Endodermal cell (in vitro differentiated cells): ENCODE results near the gene ABHD16A. TPM values are rescaled to one million over a fixed set of nuclear protein-coding genes. Genes with fewer than 3 reads are reported as not detected.

ENCODE experiments used
- DNase-seq: peaks from one replicate; pipeline ENCODE4 v3.0.0-alpha.2; 2017
- H3K27ac ChIP-seq: 2 replicates; pipeline ENCODE4 v1.5.1; 2013; ENCODE audit warnings: mild to moderate bottlenecking, low read depth, low read length, moderate library complexity
- H3K27me3 ChIP-seq: 2 replicates; pipeline ENCODE4 v1.6.1; 2013; ENCODE audit warnings: mild to moderate bottlenecking, low read length, moderate library complexity; ENCODE audit not compliant: insufficient read depth, control insufficient read depth, poor library complexity, severe bottlenecking
- H3K36me3 ChIP-seq: 2 replicates; pipeline ENCODE4 v1.7.0; 2013; ENCODE audit warnings: mild to moderate bottlenecking, low read length, moderate library complexity; ENCODE audit not compliant: control insufficient read depth, insufficient read depth
- H3K4me1 ChIP-seq: one replicate; pipeline ENCODE4 v1.7.0; 2013; ENCODE audit warnings: low read length; ENCODE audit not compliant: control insufficient read depth, insufficient read depth
- H3K4me3 ChIP-seq: 2 replicates; pipeline ENCODE4 v1.5.1; 2013; ENCODE audit warnings: mild to moderate bottlenecking, low read length, moderate library complexity
- H3K9ac ChIP-seq: 2 replicates; pipeline ENCODE4 v1.6.1; 2013; ENCODE audit warnings: mild to moderate bottlenecking, low read length, moderate library complexity; ENCODE audit not compliant: poor library complexity, severe bottlenecking; ENCODE audit errors: extremely low read depth
- H3K9me3 ChIP-seq: 2 replicates; pipeline ENCODE4 v1.6.1; 2013; ENCODE audit warnings: mild to moderate bottlenecking, low read length, moderate library complexity; ENCODE audit not compliant: control insufficient read depth
- H3K27ac Mint-ChIP-seq: 2 replicates; pipeline ENCODE4 v1.8.0; 2020; ENCODE audit warnings: mixed read lengths
- H3K27me3 Mint-ChIP-seq: 2 replicates; pipeline ENCODE4 v1.8.0; 2021; ENCODE audit warnings: mild to moderate bottlenecking, mixed read lengths; ENCODE audit not compliant: insufficient read depth
- H3K36me3 Mint-ChIP-seq: 2 replicates; pipeline ENCODE4 v1.8.0; 2020; ENCODE audit warnings: low read depth, mixed read lengths
- H3K4me1 Mint-ChIP-seq: 2 replicates; pipeline ENCODE4 v1.8.0; 2020; ENCODE audit warnings: mixed read lengths
- H3K4me3 Mint-ChIP-seq: 2 replicates; pipeline ENCODE4 v1.8.0; 2020; ENCODE audit warnings: mild to moderate bottlenecking, moderate library complexity, mixed read lengths
- H3K9me3 Mint-ChIP-seq: 2 replicates; pipeline ENCODE4 v1.8.0; 2020; ENCODE audit warnings: mild to moderate bottlenecking, mixed read lengths
- CTCF ChIP-seq: fragments of 200-600 bp; sonication (generic); conservative IDR thresholded peaks from 2 replicates; pipeline ENCODE4 v1.5.0; 2021; ENCODE audit warnings: antibody characterized with exemption, mild to moderate bottlenecking
- WGBS, 2 experiments: methylation state at CpG; one replicate each; pipeline versions ENCODE4 v1.1.5 to v1.1.7; 2013; ENCODE audit warnings: missing lambda C conversion rate in 2 of 2, mixed read lengths in 1 of 2; ENCODE audit not compliant: insufficient coverage in 1 of 2, insufficient read length in 1 of 2; 5-methylcytosine and 5-hydroxymethylcytosine counted together
- total RNA-seq, 2 donors: library from RNA; stranded (reverse); fragmentation: NEBNext Ultra II Directional in 1 of 2; extraction: Animal tissue kit (Norgen Biotek cat#: 25700) in 1 of 2; gene quantifications; 2 replicates in 1 of 2; 3 replicates in 1 of 2; pipeline ENCODE4 v1.2.1, GENCODE V29; 2021

ABHD16A gene
- total RNA-seq, 2 donors from 2014 or later = 38.3 to 59.5 TPM

GRCh38 chr6:31654574-31655348 is 48.4 kb downstream of the ABHD16A start:
- Mint-ChIP-seq H3K4me3 (no peak overlapping the region), H3K27ac (no peak overlapping the region), H3K4me1 (peaks cover 14% of the 10 kb centered on the region), H3K9me3 (no peaks in the 10 kb centered on the region), H3K27me3 (no peaks in the 10 kb centered on the region), H3K36me3 (peaks cover 33% of the 10 kb centered on the region)
- Histone ChIP-seq H3K27ac (no peak overlapping the region), H3K36me3 (peaks cover 14% of the 10 kb centered on the region), H3K4me1 (peaks cover 13% of the 10 kb centered on the region), H3K9me3 (no peaks in the 10 kb centered on the region), H3K27me3 (no peaks in the 10 kb centered on the region), H3K9ac (no peak overlapping the region), H3K4me3 (no peak overlapping the region)
- no peak for TF ChIP-seq CTCF
- no peak for DNase-seq
- WGBS, 2 experiments = 85 to 97% methylated on average over 3 to 8 of the region's 8 CpGs

GRCh38 chr6:31652925-31653724 is 50.0 kb downstream of the ABHD16A start:
- peak; percentile 95 for DNase-seq
- H3K4me1 Mint-ChIP-seq = peaks cover 10% of the 10 kb centered on the region

More at GRCh38 chr6:31652925-31653724, 50.0 kb downstream of the ABHD16A start:
- Mint-ChIP-seq H3K27ac (peak overlapping the region; percentile 100), H3K9me3 (no peaks in the 10 kb centered on the region), H3K27me3 (no peaks in the 10 kb centered on the region), H3K4me3 (peak overlapping the region; percentile 98), H3K36me3 (peaks cover 46% of the 10 kb centered on the region)
- peak; percentile 31 for TF ChIP-seq CTCF
- H3K9me3 ChIP-seq = no peaks in the 10 kb centered on the region
- H3K27ac ChIP-seq = peak overlapping the region; percentile 99
- peaks cover 5% of the 10 kb centered on the region for H3K4me1 ChIP-seq
- 19 to 23% methylated on average over 27 to 37 of the region's 37 CpGs for WGBS, 2 experiments
- peaks cover 30% of the 10 kb centered on the region for H3K36me3 ChIP-seq
- H3K27me3 ChIP-seq = no peaks in the 10 kb centered on the region
- H3K4me3 ChIP-seq = peak overlapping the region; percentile 92
- H3K9ac ChIP-seq = peak overlapping the region; percentile 84
